ENCODE measurements around the gene ZC2HC1C.

Gene ZC2HC1C, protein sequence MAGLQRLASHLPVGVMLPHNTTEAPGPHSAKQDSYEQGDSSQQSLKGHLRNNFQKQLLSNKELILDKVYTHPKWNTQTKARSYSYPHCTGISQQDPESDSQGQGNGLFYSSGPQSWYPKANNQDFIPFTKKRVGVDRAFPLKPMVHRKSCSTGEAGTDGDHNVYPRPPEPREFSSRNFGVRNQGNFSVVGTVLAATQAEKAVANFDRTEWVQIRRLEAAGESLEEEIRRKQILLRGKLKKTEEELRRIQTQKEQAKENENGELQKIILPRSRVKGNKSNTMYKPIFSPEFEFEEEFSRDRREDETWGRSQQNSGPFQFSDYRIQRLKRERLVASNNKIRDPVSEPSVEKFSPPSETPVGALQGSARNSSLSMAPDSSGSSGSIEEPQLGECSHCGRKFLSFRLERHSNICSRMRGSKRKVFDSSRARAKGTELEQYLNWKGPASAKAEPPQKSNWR

DNA sequence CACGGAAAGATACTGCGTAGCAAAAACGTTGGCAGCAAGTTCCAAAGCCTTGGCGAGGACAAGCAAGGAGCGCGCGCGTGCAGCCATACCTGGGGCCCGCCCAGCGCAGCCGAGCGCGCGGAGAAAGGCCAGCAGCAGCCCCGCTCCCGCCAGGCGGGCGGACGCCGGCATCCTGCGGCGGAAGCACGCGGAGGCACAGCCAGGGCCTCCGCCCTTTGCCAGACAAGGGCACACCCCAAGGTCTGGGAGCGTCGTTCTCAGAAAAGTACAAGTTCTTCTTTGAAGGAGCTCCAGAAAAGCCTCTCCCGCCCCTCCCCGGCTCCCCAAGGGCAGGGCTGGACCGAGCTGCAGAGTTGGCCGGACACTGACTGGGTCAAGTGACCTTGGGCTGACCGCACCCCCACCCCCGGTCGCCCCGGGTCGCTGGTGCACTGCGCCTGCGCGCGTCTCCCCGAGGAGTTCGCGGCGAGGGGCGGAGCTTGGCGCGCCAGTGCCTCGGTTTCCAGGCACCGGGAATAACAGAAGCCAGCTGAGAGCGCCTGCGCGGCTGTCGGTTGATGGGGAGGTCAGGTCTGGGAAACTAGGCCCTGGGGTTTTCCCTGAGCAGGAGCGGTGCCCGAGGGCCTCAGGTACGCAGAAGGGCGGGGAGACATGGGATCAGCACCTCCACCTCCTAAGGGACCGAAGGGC lies at the start of gene ZC2HC1C:
Gene ZC2HC1C, plus strand, starts transcription at position 521 of the 690 bp plus-strand sequence. CDS start 933 bp downstream, outside the sequence.
- peak within 1 kb of the TSS; percentile 65 for H3K4me3 ChIP-seq (ENCODE audit: low read depth, low read length)

DNA sequence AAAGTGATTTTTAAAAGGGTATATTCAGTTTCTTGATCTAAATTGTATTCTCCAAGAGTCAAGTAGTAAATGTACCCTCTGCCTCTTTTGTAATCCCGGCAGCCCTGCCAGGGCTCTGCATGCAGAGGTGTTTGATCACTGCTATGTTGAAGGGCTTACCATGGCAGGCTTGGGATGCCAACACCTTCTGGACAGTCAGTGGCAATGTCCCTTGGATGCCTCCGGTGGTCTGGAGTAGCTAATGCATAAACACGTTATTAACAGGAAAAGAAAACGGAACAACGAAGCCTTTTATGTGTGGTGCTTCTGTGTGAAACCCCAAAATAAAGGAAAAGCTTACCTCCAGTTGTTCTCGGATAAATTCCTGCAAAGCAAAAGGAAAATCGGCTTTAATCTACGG lies 46.8 kb upstream of the ZC2HC1C start:
- no peak overlapping the region for H3K4me3 ChIP-seq (ENCODE audit: low read depth, low read length)

DNA sequence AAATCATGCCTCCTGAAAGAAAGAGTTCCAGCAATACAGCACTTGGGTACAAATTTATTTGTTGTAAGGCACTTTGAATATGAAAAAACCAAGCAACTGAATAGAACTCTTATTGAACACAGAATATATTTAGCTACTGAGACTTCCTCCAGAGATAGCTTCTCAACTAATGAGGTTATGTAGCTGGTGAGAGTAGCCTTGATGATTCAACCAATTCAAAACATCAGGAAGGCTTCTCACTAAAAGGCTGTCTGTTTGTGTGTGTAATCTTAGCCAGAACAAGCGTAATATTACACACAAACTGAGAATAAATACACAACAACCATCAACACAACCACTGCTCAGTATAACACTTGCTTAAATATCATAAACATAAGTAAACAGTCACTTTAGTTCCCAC lies 46.3 kb upstream of the ZC2HC1C start:
- no peak overlapping the region for H3K4me3 ChIP-seq (ENCODE audit: low read depth, low read length)

DNA sequence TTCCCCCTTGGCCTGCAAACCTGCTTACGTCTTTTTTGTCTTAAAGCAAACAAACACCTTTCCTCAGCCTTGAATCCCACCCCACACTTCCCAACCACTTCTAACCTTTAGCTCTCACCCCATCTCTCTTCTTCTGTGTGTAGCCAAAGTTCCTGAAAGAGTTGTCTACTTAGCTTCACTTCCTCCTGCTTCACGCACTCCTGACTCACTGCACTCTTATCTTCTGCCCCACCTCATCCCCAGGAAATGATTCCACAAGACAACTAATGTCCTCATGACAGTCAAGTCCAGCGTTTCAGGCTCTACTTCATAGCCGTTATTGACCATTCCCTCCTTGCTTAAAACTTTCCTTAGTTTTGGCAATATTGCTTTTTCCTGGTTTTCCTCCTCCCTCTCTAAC lies 44.4 kb upstream of the ZC2HC1C start:
- H3K4me3 ChIP-seq (ENCODE audit: low read depth, low read length) = no peak overlapping the region

DNA sequence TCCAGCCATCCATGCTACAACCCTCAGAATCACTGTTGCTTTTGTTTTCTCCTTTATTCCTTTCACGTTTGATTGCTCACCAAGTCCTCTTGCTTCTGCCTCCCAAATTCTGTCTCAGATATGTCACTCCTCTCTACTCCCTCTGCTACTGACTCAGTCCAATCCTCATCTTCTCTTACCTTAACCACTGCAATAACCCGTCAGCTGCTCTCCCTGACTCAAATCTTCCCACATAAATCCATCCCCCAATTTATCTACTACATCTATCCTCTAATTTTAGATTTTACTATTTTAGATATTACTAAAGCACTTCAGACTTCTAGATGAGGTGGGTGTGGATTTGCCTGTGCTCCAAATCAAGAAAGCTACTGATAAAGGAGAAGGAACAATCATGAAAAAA lies 43.6 kb upstream of the ZC2HC1C start:
- H3K4me3 ChIP-seq (ENCODE audit: low read depth, low read length) = no peak overlapping the region

DNA sequence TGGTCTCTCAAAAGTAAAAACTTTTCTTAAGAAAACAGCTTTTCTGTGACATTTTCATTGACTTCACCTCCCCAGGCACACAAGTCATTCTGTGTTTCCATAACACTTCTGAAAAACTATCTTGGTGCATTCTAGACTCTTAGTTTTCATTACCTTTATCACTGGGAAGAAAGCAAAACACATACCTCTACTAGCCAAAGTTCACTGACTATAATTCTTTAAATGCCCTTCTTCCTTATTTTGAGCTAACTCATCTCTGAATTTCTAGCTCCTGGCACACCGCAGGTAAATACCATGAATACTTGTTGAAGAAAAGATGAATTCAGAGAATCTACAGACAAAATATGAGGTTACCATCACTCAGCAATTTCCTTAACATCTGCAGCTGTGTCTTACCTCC lies 39.3 kb upstream of the ZC2HC1C start:
- H3K4me3 ChIP-seq (ENCODE audit: low read depth, low read length) = no peak overlapping the region

DNA sequence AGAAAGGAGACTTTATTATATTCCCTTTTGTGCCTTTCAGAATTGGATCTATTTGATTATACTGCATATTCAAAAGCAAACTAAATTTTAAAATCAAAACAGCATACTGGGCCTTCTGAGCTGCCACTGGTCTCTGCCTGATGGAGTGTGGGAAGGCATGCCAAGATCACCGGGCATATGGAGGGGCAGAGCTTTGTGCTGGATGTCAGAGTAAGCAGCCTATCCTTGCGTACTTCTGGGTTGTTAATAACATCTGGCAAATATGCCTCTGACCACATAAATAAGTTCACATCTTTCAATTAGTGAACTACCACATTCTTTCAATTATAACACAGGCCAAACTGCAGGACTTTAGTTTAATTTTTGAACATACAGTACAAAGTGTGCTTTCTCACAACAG lies 36.5 kb upstream of the ZC2HC1C start:
- H3K4me3 ChIP-seq (ENCODE audit: low read depth, low read length) = no peak overlapping the region

DNA sequence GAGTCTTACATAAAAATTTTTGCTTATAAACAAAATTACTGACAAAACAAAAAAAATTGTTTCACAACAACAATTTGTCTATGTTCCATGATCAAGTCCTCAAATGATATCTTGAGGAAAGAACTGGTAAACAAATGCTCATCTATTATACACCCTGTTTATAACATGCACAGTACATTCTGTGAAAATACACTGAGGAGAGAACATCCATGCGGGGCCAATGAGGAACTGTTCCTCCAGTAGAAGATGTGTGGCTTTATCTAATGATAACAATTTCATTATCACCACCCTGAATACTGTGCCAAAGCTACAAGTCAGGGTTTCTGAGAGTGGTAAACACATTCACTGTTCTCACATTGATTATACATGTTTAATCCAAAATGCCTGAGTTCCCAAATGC lies 28.9 kb upstream of the ZC2HC1C start:
- no peak overlapping the region for H3K4me3 ChIP-seq (ENCODE audit: low read depth, low read length)

DNA sequence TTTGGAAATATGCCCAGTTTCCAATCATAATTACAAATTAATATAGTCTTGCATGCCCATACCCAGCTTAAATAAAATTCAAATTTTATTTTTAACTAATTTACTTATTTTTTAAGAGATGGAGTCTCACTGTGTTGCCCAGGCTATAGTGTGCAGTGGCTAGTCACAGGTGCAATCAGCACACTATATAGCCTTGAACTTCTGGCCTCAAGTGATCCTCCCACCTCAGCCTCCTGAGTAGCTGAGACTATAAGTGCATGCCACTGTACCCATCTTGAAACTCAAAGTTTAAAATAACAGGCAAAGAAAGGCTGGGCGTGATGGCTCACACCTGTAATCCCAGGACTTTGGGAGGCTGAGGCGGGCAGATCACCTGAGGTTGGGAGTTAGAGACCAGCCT lies 28.5 kb upstream of the ZC2HC1C start:
- H3K4me3 ChIP-seq (ENCODE audit: low read depth, low read length) = no peak overlapping the region

DNA sequence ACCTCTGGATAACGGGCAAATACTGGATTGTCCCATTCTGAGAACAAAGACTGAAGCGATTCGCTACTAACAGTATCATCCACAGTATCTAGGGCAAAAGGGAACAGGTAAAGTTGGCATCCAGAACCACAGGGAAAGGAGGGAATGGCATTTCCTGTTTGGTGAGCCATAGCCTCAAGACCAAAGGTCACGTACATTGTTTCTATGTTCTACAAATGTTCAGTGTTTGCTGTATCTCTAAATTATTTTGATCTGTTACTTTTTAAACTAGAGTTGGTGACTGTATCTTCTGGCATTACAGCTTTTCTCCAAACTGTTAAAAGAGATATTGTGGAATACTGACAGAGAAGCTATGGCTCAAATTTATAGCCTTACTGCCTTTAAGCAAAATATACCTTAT lies 27.8 kb upstream of the ZC2HC1C start:
- H3K4me3 ChIP-seq (ENCODE audit: low read depth, low read length) = no peak overlapping the region

DNA sequence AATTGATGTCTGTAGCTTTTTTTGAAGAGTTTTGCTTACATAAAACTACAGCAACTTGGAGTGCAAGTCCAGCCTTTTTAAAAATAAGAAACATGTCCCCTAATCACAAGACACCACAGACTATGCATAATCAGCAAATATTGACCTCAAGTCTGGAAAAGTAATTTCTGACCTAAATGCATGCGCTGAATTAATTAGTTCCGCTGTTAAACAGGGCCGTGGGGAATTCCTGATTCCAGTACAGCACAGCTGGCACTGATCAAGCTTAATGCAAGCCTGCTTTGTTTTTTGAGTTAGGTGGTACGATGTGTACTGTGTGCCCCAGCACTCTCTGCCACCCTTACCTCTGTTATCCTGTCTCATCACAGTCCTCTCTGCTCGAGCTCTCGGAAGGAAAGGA lies 27.4 kb upstream of the ZC2HC1C start:
- no peak overlapping the region for H3K4me3 ChIP-seq (ENCODE audit: low read depth, low read length)

DNA sequence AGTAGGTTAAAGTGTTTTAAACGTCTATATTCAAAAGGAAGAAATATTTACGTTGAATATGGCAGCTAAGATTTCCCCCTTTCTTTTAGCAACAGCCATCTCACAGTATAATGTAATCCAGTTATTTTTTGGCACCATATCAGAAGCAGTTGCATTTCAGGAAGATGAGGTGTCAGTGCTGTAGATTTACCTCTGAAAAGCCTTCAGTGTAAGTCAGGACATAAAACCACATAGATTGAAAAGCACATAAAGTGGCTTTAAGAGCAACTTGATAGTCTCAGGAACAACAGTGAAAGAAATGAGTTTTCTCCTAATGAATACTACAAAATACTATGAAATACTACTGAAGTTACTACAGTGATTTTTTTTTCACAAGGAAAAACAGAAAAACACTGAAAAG lies 25.1 kb upstream of the ZC2HC1C start:
- H3K4me3 ChIP-seq (ENCODE audit: low read depth, low read length) = no peak overlapping the region

DNA sequence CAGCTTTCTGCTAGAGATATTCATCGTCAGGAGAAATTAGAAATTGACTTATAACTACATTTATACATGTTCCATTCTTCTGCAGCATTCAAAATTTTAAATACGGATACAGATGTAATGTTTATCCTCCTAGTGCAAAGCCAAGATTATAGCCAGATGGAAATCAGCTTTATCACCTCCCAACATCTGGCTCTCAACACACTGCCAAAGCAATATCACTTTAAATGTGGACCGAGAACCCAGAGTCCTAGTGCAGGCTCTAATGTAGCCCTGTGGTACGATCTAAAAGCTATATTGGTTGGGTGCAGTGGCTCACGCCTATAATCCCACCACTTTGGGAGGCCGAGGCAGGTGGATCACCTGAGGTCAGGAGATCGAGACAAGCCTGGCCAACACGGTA lies 24.7 kb upstream of the ZC2HC1C start:
- H3K4me3 ChIP-seq (ENCODE audit: low read depth, low read length) = no peak overlapping the region

DNA sequence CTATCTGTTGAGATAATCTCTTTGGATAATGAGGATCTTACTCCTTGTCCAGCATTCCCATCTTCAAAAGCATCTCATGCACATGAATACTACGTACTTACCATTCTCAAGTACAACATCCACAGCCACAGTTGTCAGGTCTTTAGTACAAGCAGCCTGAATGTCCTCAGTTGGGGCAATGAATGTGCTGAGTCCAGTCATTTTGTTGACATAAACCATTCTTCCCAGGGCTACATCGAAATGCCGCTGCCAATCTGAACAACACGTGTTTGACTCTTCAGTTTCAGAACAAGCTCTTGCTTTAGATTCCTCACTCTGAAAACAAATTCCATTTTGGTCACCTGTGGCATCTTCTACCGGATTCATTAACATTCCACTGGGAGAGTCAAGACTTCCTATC lies 23.2 kb upstream of the ZC2HC1C start:
- H3K4me3 ChIP-seq (ENCODE audit: low read depth, low read length) = no peak overlapping the region

DNA sequence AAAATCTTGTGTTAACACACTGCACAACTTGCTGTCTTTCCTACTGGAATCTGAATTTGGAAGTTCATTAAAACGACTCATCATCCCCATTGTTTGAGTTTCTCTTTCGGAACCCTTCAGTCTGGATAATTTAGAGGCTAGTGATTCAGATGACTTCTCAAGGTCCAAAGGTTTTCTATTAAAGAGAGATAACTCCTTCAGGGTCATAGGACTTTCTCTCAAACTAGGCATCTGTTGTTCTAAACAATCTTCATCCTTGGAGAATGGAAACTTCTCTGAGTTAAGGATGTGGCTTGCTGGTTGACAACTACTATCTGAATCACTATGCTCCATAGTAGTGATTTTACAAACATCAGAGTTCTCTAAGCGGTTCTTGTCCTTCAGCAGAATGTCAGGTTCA lies 22.5 kb upstream of the ZC2HC1C start:
- no peak overlapping the region for H3K4me3 ChIP-seq (ENCODE audit: low read depth, low read length)

DNA sequence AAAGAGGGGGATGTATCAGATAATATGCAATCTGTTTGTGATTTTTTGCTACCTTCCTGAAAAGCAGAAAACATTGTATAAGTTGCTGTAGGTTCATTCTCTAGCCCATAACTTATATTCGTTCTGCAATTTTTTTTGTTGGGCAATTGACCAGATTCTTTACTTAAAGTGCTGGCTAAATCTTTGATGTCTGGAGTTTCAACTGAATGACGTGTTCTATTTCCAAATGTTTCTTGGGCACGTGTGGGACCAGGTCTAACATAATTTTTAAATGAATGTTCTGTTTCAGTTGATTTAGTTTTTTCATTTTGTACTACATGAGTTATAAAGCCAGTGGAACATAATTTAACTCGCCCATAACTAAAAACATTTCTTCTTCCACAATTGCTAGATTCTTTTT lies 21.9 kb upstream of the ZC2HC1C start:
- H3K4me3 ChIP-seq (ENCODE audit: low read depth, low read length) = no peak overlapping the region

DNA sequence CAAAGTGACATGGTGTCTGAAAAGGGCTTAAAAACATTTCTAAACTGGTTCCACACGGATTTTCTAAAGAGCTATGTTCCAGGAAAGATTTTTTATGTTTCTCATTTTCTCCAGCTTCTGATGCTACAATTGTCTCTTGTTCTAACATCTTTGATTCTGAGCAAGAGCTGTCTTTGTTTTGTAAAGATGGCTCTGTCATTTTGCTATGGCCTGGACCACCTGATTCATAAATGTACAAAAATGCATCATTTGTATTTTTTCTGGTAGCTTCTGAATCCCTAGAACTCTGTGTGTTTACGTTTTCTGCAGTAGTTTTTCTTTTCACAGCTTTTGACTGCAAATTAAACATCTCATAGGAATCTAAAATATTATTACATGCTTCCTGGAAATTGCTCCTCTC lies 21.3 kb upstream of the ZC2HC1C start:
- H3K4me3 ChIP-seq (ENCODE audit: low read depth, low read length) = no peak overlapping the region

DNA sequence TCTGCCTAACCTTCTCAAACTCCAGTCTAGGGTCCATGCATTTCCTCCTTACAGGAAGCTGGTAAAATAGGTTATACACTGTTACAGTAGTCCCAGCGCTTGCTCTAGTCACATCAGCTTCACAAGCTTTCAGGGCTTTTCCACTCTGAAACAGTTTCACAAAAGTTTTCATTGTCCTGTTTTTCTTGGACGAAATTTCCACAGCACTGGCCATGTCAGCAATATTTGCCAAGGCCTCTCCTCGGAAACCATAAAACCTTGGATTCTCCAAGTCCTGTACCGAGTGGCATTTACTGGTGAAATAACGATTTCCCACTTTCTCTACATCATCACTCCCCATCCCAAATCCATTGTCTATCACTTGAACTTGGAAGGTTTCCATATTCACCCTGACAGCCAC lies 20.3 kb upstream of the ZC2HC1C start:
- H3K4me3 ChIP-seq (ENCODE audit: low read depth, low read length) = no peak overlapping the region

DNA sequence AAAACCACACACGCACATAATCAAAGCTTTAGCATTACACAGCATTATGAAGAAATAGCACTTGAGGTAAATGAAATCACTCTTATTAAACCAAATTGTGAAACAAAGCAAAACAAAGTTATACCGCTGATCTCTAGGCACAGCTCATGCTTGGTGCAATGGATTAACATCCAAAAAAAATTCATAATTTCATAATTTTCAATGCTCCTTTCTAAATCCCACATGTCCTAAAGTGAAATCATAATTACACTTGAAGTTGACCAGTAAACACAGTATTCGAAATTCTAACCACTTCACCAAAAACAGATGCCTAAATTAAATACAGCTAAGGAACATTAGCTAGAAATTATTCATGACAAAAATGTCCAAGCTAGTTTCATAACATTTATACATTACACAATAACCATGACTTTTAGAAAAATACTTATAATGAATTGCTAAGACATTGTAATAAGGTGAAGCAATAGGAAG lies 19.7 kb upstream of the ZC2HC1C start:
- H3K4me3 ChIP-seq (ENCODE audit: low read depth, low read length) = no peak overlapping the region

DNA sequence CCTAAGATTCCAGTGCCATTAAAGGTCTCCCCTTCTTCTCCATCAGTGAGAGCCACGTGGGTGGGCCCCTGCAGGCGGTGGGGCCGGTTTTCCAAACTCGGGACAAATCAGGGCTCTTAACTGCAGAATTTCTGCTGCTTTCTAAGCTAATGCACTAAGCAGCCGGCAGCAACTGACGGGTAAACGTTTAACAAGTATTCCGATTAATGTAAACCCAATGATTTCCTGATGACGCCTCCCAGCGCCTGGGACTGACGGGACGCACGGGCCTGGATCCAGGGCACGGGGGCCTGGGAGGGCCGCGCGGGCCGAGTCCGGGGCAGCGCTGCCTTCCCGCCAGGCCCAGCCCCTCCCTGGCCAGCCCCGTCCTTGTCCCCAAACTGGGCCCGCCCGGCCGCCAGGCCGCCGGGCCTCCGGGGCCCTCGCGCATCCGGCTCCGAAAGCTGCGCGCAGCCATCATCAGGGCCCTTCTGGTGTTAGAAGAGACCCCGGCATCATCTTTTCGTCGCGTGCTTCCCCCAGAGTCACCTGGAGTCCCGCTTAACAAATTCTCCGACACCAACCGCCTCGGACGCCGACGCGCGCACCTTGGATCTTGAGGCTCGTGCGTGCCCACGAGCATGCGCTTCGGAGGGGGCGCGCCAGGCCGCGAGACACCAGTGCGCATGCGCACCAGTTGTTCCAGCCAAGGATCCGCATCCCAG lies 18.4 kb upstream of the ZC2HC1C start, which contains the start of gene MLH3:
Gene MLH3, minus strand, starts transcription at position 616 of the 704 bp plus-strand sequence. CDS start 1,812 bp downstream, outside the sequence.
- H3K4me3 ChIP-seq (ENCODE audit: low read depth, low read length) = peak within 1 kb of the TSS; percentile 53

DNA sequence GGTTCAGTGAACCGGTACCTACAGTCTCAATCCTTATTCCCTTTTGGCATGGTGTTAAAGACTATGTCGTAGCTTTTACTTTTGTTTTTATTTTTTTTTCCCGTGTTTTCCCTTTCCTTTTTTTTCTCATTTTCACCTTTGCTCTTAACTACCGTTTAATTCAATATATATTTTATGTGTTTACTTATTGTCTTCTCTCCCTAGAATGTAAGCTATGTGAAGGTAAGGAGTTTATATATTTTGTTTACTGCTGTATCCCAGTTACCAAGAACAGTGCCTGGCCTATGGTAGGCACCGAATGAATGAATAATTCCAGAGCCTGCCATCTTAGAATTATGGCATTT lies 17.9 kb upstream of the ZC2HC1C start:
- H3K4me3 ChIP-seq (ENCODE audit: low read depth, low read length) = no peak overlapping the region

All from iPS-11a (cell line).